GM12872 (cell line): Measurements from ENCODE around the gene HIVEP3.

Experiments
- TF ChIP-seq, protein P1 (sequence below): IDR thresholded peaks from 3 replicates; pipeline ENCODE4 v1.5.1; 2011; ENCODE audit warnings: low read depth, mild to moderate bottlenecking, low read length, moderate library complexity; ENCODE audit not compliant: insufficient read depth

HIVEP3 gene

DNA sequence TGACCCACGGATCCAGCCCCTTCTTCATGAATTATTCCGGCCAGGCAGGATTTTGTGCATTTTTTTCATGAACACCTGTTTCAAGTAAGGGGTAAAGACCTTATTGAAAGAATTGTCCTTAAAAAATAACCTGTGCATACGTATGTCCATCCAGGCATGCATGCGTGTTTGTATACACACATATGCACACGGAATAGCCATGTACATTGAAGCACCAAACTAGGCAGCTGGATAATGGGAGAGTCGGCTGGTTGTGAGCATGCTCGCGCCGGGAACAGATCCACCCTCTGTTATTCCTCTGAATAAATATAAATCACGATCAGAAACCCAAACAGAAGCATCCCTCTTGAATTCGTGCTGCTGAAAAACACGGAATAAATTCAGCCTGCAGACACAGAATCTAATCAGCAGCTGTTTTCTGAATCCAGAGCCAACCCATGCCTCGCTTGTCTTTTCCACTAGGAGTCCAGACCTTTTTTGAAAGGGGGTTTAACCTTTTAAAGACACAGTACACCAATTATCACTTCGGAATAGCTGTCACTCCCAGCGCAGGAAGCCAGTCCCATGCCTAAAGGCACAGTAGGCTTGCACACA lies at the start of gene HIVEP3:
TSS of gene HIVEP3 (minus strand) at position 473 of the 594 bp plus-strand sequence.
- TF ChIP-seq, protein P1, sequence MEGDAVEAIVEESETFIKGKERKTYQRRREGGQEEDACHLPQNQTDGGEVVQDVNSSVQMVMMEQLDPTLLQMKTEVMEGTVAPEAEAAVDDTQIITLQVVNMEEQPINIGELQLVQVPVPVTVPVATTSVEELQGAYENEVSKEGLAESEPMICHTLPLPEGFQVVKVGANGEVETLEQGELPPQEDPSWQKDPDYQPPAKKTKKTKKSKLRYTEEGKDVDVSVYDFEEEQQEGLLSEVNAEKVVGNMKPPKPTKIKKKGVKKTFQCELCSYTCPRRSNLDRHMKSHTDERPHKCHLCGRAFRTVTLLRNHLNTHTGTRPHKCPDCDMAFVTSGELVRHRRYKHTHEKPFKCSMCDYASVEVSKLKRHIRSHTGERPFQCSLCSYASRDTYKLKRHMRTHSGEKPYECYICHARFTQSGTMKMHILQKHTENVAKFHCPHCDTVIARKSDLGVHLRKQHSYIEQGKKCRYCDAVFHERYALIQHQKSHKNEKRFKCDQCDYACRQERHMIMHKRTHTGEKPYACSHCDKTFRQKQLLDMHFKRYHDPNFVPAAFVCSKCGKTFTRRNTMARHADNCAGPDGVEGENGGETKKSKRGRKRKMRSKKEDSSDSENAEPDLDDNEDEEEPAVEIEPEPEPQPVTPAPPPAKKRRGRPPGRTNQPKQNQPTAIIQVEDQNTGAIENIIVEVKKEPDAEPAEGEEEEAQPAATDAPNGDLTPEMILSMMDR: peak; percentile 27; the same call in 1 of the 3 replicates

DNA sequence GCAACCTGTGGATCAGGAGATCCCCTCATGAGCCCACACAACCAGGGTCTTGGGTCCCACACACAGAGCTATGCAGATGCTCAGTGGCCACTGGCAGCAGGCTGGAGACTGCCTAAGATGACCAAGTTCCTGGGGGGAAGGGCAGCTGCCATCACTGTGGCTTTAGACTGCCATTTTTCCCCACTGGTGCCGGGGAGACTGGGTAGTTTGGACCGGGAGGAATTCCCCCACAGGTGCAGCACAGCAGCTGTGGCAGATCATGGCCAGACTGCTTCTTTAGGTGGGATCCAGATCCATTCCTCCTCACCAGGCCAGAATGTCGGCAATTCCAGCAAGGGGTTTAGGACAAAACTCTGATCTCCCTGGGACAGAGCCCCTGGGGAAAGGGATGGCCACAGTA lies 45.7 kb upstream of the HIVEP3 start:
- TF ChIP-seq, protein P1: no peak

DNA sequence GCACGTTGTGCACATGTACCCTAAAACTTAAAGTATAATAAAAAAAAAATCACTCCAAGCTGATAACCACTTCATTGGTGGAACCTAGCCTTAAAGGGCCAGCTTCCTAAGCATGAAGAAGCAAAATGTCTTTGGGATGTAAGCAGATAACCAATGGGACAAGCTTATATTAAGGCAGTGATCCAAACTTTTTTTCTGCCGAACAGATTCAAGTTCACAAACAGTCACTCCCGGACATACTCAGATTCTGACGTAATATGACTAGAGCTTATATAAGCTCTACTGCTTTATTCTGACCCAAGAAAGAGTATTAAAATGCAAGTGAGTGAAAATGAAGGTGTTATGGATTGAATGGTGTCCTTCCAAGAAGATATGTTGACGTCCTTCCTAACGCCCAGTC lies 44.9 kb upstream of the HIVEP3 start:
- TF ChIP-seq, protein P1: no peak

DNA sequence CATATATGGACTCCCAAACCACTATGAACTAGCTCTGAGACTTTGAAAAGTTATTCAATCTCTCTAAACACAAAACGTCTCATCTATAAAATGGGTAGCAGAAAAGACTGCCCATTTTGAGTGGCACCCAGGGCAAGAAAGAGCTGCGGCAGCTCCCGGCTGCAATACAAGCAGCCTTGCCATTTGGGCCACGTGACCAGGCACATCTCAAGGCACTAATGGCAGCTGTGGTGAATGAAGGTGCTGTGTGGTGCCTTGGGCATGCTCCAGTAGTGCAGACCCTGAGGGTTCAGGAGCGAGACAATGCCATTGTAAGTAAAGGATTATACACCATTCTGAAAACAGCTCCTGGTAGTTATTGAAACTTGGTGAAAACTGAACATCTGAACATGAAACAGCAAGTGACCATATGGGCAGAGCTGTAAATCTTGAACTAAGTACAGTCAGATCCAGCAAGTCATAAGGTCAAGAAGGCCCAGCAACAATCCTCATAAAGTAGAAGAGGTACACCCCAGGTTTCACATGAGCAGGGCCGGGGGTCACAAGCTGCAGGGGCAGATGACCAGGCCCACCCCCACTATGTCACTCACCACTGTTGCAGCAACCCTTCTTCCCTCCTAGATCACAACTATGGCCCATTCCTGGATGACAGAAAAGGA lies 39.4 kb upstream of the HIVEP3 start:
- TF ChIP-seq, protein P1: no peak

DNA sequence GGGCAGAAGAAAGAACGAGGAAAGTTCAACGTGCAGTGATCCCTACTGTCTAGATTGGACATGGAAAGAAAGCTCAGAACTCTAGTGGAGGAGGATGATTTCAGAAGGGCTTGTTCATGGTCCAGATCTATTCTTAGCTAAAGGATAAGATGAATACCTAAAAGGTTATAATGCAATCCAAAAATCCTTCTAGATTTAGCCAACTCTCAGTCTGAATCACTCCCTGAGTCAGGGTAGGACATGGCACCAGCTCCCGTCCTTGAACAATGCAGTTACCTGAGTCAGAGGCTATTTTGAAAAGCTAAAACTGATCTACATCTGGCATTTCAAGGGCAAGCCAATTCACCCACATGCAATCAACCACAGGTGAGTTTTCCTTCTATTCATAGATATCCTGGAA lies 38.8 kb upstream of the HIVEP3 start:
- TF ChIP-seq, protein P1: 0 out of 3 replicates have a peak, but pooled peaks have one; percentile 2

GRCh38 chr1:41955461-41956159 lies 36.9 kb upstream of the HIVEP3 start:
- TF ChIP-seq, protein P1: no peak

- TF ChIP-seq, protein P1: no peak
Measured at GRCh38 chr1:41954533-41954944, 35.8 kb upstream of the HIVEP3 start.
